Lung (tissue), 12 donors: ENCODE results near the gene EPDR1. TPM values are rescaled to one million over a fixed set of nuclear protein-coding genes. Genes with fewer than 3 reads are reported as not detected.

Experiments used
- ATAC-seq: fragments of 200-7000 bp; cut with Tn5 transposase; one replicate; pipeline ENCODE4 v1.9.1; 2020; ENCODE audit warnings: moderate number of reproducible peaks; ENCODE audit not compliant: insufficient read depth, low FRiP score
- DNase-seq, 3 donors: peaks; one replicate each; pipeline ENCODE4 v3.0.0-alpha.2; 2013 to 2017
- H3K27ac ChIP-seq, 2 donors: one replicate each; pipeline ENCODE4 v1.5.1; 2013; ENCODE audit warnings: mild to moderate bottlenecking in 2 of 2, moderate library complexity in 2 of 2, control low read depth in 1 of 2, inconsistent platforms in 1 of 2, low read depth in 1 of 2, low read length in 1 of 2
- H3K27me3 ChIP-seq, 3 donors: one replicate each; pipeline ENCODE4 v1.5.1; 2013; ENCODE audit warnings: low read length in 2 of 3; ENCODE audit not compliant: control insufficient read depth in 3 of 3, insufficient read depth in 3 of 3
- H3K36me3 ChIP-seq, 4 donors: one replicate each; pipeline ENCODE4 v1.5.1; 2013; ENCODE audit warnings: low read length in 4 of 4, mild to moderate bottlenecking in 1 of 4, moderate library complexity in 1 of 4; ENCODE audit not compliant: control insufficient read depth in 4 of 4, insufficient read depth in 4 of 4
- H3K4me1 ChIP-seq, 5 donors: one replicate each; pipeline ENCODE4 v1.5.1; 2013; ENCODE audit warnings: low read length in 5 of 5, mild to moderate bottlenecking in 2 of 5, moderate library complexity in 1 of 5; ENCODE audit not compliant: control insufficient read depth in 5 of 5, insufficient read depth in 5 of 5
- H3K4me3 ChIP-seq: one replicate; pipeline ENCODE4 v1.5.1; 2013; ENCODE audit warnings: mild to moderate bottlenecking, control low read depth, moderate library complexity
- H3K9ac ChIP-seq, 2 donors: one replicate each; pipeline ENCODE4 v1.5.1; 2013; ENCODE audit warnings: low read length in 2 of 2, control low read depth in 1 of 2; ENCODE audit not compliant: insufficient read depth in 1 of 2
- H3K9me3 ChIP-seq, 4 donors: one replicate each; pipeline ENCODE4 v1.5.1; 2013; ENCODE audit warnings: low read length in 3 of 4, mild to moderate bottlenecking in 1 of 4, moderate library complexity in 1 of 4; ENCODE audit not compliant: control insufficient read depth in 4 of 4, insufficient read depth in 3 of 4
- WGBS, 2 donors: extraction: QIAGEN DNeasy Blood & Tissue Kit; methylation state at CpG; one replicate each; pipeline ENCODE4 v1.1.7; 2013; 5-methylcytosine and 5-hydroxymethylcytosine counted together
- polyA plus RNA-seq, 2 donors: library from polyadenylated mRNA; stranded (reverse); fragments of 200-250 nt; gene quantifications; one replicate each; pipeline ENCODE4 v1.2.1, GENCODE V29; 2013
- total RNA-seq, 2 donors: library from RNA; depleted of rRNA in 1 of 2; stranded (reverse); fragments of >200 nt in 1 of 2; gene quantifications; one replicate each; pipeline ENCODE4 v1.2.1, GENCODE V29; 2014 to 2021
- TF ChIP-seq, protein P1 (sequence below): IDR thresholded peaks from 2 replicates; pipeline ENCODE4 v1.5.1; 2012; ENCODE audit warnings: mild to moderate bottlenecking; ENCODE audit errors: control extremely low read depth, extremely low read depth
- donor health status: control.
- donor health status: control.
- donor health status: Bipolar disorder and iron deficiency.
- donor health status: healthy.
- donor health status: DM: yes; HTN: yes; CAD: no.

EPDR1 gene
- total and polyA plus RNA-seq, 4 donors, result 22.5 to 93.2 (median 49.1) TPM

DNA sequence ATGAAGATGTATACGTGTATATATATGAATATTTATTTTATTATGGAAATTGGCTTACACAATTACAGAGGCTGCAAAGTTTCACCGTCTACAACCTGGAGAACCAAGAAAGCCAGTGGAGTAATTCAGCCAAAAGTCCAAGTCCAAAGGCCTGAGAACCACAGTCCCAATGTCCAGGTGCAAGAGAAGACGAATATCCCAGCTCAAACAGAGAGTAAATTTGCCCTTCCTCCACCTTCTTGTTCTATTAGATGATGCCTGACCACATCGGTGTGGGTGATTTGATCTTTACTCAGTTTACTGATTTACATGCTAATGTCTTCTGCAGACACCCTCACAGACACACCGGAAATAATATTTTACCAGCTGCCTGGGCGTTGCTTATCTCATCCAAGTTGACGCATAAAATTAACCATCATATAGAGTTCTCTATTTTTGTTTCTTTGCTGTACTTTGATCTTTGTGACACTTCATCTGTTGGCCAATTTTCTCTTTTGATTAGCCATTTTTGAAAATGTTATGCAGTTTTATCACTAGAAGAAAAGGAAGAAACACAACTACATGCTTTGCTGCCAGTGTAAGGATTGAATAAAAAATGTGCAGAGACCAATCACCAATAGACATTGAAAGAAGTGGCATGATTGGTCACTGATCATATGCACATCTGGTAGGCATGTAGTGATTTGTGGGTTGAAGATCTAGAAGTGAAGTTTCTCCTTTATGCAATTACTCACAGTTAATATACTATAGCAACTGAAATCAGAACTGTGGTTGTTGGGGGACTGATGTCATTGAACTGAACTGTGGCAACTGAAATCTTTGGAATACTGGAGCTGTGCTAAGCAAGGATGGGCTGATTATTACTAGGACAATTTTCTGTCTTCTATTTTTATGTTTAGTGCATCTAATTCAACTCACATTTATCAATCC lies 68.5 kb downstream of the EPDR1 start:
- WGBS, 2 donors, result 89 to 93% methylated on average over 7 of the region's 7 CpGs
- no peak for ATAC-seq
- Histone ChIP-seq H3K4me3 (no peak overlapping the region), H3K9me3 (peaks cover 0 to 4% (median 0%) of the 10 kb centered on the region in 4 donors), H3K9ac (no peak overlapping the region), H3K4me1 (no peaks in the 10 kb centered on the region), H3K27ac (no peak overlapping the region), H3K27me3 (no peaks in the 10 kb centered on the region), H3K36me3 (no peaks in the 10 kb centered on the region)
- no peak for DNase-seq
- TF ChIP-seq, protein P1, sequence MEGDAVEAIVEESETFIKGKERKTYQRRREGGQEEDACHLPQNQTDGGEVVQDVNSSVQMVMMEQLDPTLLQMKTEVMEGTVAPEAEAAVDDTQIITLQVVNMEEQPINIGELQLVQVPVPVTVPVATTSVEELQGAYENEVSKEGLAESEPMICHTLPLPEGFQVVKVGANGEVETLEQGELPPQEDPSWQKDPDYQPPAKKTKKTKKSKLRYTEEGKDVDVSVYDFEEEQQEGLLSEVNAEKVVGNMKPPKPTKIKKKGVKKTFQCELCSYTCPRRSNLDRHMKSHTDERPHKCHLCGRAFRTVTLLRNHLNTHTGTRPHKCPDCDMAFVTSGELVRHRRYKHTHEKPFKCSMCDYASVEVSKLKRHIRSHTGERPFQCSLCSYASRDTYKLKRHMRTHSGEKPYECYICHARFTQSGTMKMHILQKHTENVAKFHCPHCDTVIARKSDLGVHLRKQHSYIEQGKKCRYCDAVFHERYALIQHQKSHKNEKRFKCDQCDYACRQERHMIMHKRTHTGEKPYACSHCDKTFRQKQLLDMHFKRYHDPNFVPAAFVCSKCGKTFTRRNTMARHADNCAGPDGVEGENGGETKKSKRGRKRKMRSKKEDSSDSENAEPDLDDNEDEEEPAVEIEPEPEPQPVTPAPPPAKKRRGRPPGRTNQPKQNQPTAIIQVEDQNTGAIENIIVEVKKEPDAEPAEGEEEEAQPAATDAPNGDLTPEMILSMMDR, result no peak

DNA sequence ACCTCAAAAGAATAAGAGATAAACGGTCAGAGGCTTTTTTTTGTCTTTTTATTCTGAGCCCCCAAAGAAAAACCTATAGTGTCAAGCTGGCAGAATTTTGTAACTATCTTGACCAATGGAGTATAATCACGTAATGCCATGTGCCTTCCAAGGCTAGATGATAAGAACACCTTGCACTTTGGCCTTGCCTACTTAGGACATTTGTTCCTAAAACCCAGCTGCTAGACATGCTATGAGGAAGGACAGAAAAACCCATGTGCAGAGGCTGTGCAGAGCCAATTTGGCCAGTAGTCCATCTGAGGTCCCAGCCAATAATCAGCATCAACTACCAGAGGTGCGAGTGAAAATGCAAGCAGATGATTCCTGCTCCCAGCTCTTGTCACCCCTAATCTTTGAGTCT lies 69.9 kb downstream of the EPDR1 start:
- DNase-seq (no peak), ATAC-seq (no peak)
- Histone ChIP-seq H3K27me3 (no peaks in the 10 kb centered on the region), H3K9me3 (peaks cover 0 to 4% (median 0%) of the 10 kb centered on the region in 4 donors), H3K4me1 (no peaks in the 10 kb centered on the region), H3K4me3 (no peak overlapping the region), H3K9ac (no peak overlapping the region), H3K36me3 (no peaks in the 10 kb centered on the region), H3K27ac (no peak overlapping the region)
- 82 to 86% methylated on average over 3 of the region's 3 CpGs for WGBS, 2 donors
- TF ChIP-seq, protein P1, result no peak

DNA sequence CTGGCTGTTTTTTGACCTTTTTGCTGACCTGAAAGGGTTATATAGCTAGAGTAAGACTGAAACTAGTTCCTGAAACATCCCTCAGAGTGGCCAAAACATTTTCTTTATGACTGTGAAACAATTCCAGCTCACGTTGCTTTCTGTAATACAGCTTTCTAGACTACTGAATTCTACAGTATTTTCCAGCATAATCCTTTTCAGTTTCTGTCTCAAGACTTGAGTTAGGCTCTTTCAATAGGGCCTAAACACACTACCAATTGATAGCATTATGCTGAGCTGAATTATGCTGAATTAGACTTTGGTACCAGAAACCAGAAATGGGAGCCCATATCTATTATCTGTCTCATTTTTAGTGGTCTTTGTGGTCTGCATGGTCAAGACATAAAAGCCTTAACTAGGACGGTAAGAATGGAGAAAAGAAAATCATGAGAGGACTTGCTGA lies 72.6 kb downstream of the EPDR1 start:
- H3K4me3 ChIP-seq, result no peak overlapping the region
- 84 to 90% methylated on average over 2 of the region's 2 CpGs for WGBS, 2 donors
- H3K27ac ChIP-seq, result no peak overlapping the region
- TF ChIP-seq, protein P1, result no peak
- peaks cover 0 to 4% (median 0%) of the 10 kb centered on the region in 4 donors for H3K9me3 ChIP-seq
- H3K9ac ChIP-seq, result no peak overlapping the region
- DNase-seq (no peak), ATAC-seq (no peak)
- no peaks in the 10 kb centered on the region for H3K36me3 ChIP-seq
- no peaks in the 10 kb centered on the region for H3K27me3 ChIP-seq
- H3K4me1 ChIP-seq, result no peaks in the 10 kb centered on the region
